Lower lobe of right lung (tissue), 2 donors: ENCODE measurements around the gene ZNF12. TPM values are rescaled to one million over a fixed set of nuclear protein-coding genes. Genes with fewer than 3 reads are reported as not detected.
"Not testable (repeated sequence)": the region's sequence is repeated elsewhere in the genome, so short reads cannot be mapped to it uniquely, and the experiment has no call there.

Source experiments
- ATAC-seq, 2 donors: fragments of 200-7000 bp; cut with Tn5 transposase; one replicate each; pipeline ENCODE4 v1.9.1; 2020 to 2022; ENCODE audit warnings: mild to moderate bottlenecking in 2 of 2, moderate library complexity in 2 of 2
- DNase-seq: peaks from one replicate; pipeline ENCODE4 v3.0.0-alpha.2; 2020
- H3K27ac ChIP-seq: fragments of 200-600 bp; one replicate; pipeline ENCODE4 v1.8.0; 2022
- H3K27me3 ChIP-seq: fragments of 200-600 bp; one replicate; pipeline ENCODE4 v1.8.0; 2022; ENCODE audit warnings: low read depth
- H3K36me3 ChIP-seq: fragments of 200-600 bp; one replicate; pipeline ENCODE4 v1.8.0; 2022; ENCODE audit warnings: mild to moderate bottlenecking
- H3K4me1 ChIP-seq: fragments of 200-600 bp; one replicate; pipeline ENCODE4 v1.8.0; 2022
- H3K4me3 ChIP-seq: fragments of 200-600 bp; one replicate; pipeline ENCODE4 v1.8.0; 2022; ENCODE audit warnings: mild to moderate bottlenecking
- H3K9me3 ChIP-seq: fragments of 200-600 bp; one replicate; pipeline ENCODE4 v1.8.0; 2022
- CTCF ChIP-seq: fragments of 200-600 bp; IDR thresholded peaks from one replicate; pipeline ENCODE4 v1.8.0; 2022; ENCODE audit warnings: antibody characterized with exemption, mild to moderate bottlenecking
- intact Hi-C: fragments of 100-400 bp; cut with DNase I; formaldehyde crosslinking; loops from one replicate; pipeline ENCODE4 v1.11.0; 2022
- total RNA-seq: library from RNA; stranded (reverse); fragmentation: NEBNext Ultra II Directional; extraction: Animal tissue kit (Norgen Biotek cat#: 25700); gene quantifications from one replicate; pipeline ENCODE4 v1.2.1, GENCODE V29; 2021
- donor health status: DM: no; HTN: yes; CAD: no; lungs with severe emphysema.

Gene ZNF12
- total RNA-seq, 1 donor from 2014 or later = 23.4 TPM

- Histone ChIP-seq H3K27me3 (no peaks in the 10 kb centered on the region), H3K27ac (no peak overlapping the region), H3K9me3 (peaks cover 35% of the 10 kb centered on the region), H3K36me3 (peaks cover 79% of the 10 kb centered on the region), H3K4me3 (no peak overlapping the region), H3K4me1 (peaks cover 24% of the 10 kb centered on the region)
- DNase-seq = no peak
- TF ChIP-seq CTCF = no peak
- no peak for ATAC-seq
- intact Hi-C loops = no loop called here
Measured at GRCh38 chr7:6700793-6701192, 6.0 kb downstream of the ZNF12 start.

- H3K4me3 ChIP-seq = no peak overlapping the region
- peaks cover 82% of the 10 kb centered on the region for H3K36me3 ChIP-seq
- no peak overlapping the region for H3K27ac ChIP-seq
- TF ChIP-seq CTCF = no peak
- H3K9me3 ChIP-seq = peaks cover 94% of the 10 kb centered on the region
- intact Hi-C loops = no loop called here
- ATAC-seq (no peak), DNase-seq (no peak)
- H3K4me1 ChIP-seq = no peaks in the 10 kb centered on the region
- H3K27me3 ChIP-seq = no peaks in the 10 kb centered on the region
Measured at GRCh38 chr7:6691609-6692106, 15.1 kb downstream of the ZNF12 start.

- Histone ChIP-seq H3K27ac (no peak overlapping the region), H3K27me3 (no peaks in the 10 kb centered on the region), H3K4me1 (no peaks in the 10 kb centered on the region), H3K9me3 (peaks cover 94% of the 10 kb centered on the region), H3K36me3 (peaks cover 76% of the 10 kb centered on the region), H3K4me3 (no peak overlapping the region)
- DNase-seq (no peak), ATAC-seq (no peak)
- intact Hi-C loops = no loop called here
- TF ChIP-seq CTCF = no peak
Measured at GRCh38 chr7:6691103-6691502, 15.6 kb downstream of the ZNF12 start.

GRCh38 chr7:6680146-6680545 lies 26.6 kb downstream of the ZNF12 start:
- Histone ChIP-seq H3K9me3 (peaks cover 99% of the 10 kb centered on the region), H3K27ac (no peak overlapping the region), H3K27me3 (no peaks in the 10 kb centered on the region), H3K36me3 (no peaks in the 10 kb centered on the region), H3K4me1 (no peaks in the 10 kb centered on the region), H3K4me3 (no peak overlapping the region)
- no peak for DNase-seq
- no peak for TF ChIP-seq CTCF
- intact Hi-C loops = no loop called here
- ATAC-seq = no peak

- no peaks in the 10 kb centered on the region for H3K4me1 ChIP-seq
- peaks cover 85% of the 10 kb centered on the region for H3K9me3 ChIP-seq
- DNase-seq = no peak
- ATAC-seq = no peak
- no peaks in the 10 kb centered on the region for H3K27me3 ChIP-seq
- intact Hi-C loops = no loop called here
- no peaks in the 10 kb centered on the region for H3K36me3 ChIP-seq
- TF ChIP-seq CTCF = no peak
- no peak overlapping the region for H3K27ac ChIP-seq
- no peak overlapping the region for H3K4me3 ChIP-seq
Measured at GRCh38 chr7:6675807-6676405, 30.8 kb downstream of the ZNF12 start.

- H3K36me3 ChIP-seq, intact Hi-C loops, H3K4me1 ChIP-seq, DNase-seq, H3K27ac ChIP-seq, H3K27me3 ChIP-seq, H3K4me3 ChIP-seq, ATAC-seq: not testable (repeated sequence)
- H3K9me3 ChIP-seq = peaks cover 47% of the 10 kb centered on the region
Measured at GRCh38 chr7:6670851-6671250, 35.9 kb downstream of the ZNF12 start.
